GM18858 (cell line): ENCODE results near the gene TEX52.
"Not testable (repeated sequence)": the region's sequence is repeated elsewhere in the genome, so short reads cannot be mapped to it uniquely, and the experiment has no call there.

Source experiments
- ATAC-seq: cut with Tn5 transposase; IDR thresholded peaks from one replicate; pipeline ENCODE4 v1.9.1; 2021; ENCODE audit not compliant: unreplicated experiment

The TEX52 gene

DNA sequence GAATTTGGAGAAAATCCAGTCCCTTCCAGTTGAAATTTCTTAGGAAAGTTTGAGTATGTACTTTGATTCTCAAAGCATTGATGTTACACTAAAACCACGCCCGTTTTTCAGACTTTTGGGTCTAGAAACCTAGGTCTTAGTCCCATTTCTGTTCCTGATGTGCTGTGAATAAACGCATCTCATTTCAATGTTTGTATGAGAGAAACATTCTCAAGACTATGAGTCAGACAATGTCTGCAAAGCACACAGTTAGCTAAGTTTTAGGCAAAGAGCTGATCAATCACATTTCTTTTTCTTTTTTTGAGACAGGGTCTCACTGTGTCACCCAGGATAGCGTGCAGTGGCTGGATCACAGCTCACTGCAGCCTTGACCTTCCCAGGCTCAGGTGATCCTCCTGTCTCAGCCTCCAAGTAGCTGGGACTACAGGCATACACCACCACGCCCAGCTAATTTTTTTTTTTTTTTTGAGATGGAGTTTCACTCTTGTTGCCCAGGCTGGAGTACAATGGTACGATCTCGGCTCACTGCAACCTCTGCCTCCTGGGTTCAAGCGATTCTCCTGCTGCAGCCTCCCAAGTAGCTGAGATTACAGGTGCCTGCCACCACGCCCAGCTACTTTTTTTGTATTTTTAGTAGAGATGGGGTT is 12.3 kb upstream of the TEX52 start:
- not testable (repeated sequence) for ATAC-seq

DNA sequence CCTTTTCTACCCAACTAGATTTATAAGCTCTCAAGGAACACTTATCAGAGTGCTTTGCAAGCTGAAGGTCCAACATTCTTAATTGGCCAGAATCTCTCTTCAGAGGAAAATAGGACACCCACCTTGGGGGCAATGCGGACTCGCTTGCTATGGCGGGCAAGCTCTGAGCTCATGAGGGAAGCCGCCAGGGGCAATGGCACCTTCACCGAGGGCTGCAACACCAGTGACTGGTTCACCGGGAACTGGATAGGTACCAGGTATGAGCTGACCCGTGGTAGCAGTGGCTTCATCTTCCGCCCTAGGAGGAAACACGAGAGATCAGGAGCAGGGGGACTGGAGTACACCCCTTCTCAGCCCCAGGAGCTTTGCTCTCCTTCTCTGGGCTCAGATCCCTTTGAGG is 7.4 kb upstream of the TEX52 start:
- no peak for ATAC-seq

DNA sequence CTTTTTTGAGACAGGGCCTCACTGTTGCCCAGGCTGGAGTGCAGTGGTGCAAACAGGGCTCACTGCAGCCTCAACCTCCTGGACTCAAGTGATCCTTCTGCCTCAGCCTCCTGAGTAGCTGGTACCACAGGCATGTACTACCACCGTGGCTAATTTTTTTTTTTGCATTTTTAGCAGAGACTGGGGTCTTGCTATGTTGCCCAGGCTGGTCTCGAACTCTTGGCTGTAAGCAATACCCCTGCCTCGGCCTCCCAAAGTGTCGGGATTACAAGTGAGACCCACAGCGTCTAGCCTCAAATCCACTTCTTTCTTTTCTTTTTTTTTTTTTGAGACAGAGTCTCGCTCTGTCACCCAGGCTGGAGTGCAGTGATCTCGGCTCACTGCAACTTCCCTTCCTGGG is 6.6 kb upstream of the TEX52 start:
- ATAC-seq: not testable (repeated sequence)

DNA sequence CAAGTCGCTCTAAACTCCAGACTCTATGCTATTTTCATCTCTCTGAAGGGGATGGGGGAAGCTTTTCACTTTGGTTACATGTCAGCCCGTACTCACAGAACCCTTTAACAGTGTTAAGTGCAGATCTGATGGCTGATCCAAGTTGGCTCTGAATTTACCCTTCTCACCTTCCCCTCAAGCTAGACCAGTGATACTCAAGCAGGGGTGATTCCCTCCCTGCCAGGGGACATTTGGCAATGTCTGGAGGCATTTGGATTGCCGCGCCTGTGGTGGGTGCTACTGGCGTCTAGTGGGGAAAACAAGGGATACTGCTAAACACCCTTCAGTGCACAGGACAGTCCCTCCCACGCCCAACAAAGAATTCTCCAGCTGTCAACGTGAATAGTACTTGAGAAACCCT is 6.0 kb upstream of the TEX52 start:
- no peak for ATAC-seq

DNA sequence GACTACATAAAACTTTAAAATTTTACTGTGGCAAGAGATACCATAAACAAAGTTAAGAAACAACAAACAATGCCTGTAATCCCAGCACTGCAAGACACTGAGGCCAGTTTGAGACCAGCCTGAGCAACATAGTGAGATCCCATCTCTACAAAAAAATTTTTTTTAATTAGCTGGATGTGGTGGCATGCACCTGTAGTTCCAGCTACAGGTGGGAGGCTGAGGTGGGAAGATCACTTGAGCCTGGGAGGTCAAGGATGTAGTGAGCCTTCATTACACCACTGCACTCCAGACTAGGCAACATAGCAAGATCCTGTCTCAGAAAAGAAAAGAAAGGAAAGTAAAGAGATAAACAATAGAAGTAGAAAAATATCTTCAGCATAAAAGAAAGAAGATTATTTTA is 3.3 kb upstream of the TEX52 start:
- no peak for ATAC-seq

DNA sequence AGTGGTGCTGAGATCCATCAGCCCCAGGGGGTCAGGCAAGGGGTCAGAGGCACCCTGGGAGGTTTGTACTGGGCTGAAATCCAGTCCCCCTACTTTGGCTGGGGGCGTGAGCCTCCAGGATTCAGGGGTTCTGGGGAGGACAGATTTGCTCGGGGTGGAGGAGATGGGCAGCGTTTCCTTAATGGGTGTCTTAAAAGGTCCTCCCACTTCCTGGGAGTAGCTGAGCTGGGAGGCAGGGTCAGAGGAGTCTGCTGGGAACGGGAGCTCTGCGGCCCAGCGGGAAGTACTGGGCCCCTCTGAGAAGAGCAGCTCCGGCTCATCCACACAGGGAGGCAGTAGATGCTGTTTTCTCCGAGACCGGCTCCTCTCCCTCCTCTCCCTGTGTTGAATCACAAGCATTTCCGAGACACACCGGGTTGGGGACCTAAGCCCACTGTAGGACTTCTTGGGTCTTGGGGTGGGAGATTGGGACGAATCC is 2.1 kb upstream of the TEX52 start:
- ATAC-seq: no peak

DNA sequence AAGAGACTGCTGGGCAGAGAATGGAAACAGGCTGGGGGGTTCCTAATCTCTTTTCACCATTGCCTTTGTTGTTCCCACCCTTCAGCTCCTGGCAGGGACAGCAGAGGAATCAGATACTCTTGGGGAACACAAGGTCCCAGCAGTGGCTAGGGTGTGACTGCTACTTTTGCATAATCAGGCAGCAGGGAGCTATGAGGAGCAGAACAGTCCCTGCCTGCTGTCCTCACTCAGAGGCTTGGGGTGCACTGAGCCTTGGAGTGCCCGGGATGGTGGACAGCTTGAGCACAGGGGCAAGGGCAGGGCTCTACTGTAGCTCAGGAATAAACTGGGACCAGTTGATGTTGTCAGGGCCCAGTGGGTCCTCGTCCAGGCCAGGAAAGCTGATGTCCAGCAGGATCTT is 1.5 kb upstream of the TEX52 start:
- no peak for ATAC-seq

DNA sequence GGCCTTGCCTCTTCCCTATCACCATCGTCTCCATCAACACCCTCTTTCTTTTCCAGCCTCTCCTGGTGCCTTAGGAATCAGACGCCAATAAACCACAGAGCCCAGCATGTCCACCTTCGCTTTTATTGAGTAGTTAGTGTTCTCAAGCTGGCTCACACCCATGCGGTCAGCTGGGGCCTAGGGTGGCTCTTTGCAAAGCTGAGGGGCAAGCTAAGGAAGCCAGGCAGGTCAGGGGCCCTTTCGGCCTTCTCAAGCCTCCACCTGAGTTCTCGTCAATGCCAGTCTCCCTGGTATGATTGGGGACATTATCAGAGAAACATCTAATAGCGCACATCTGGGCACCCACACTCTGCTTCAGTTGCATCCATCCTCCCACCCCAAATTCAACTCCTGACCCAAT is 737 bp upstream of the TEX52 start:
- no peak for ATAC-seq

DNA sequence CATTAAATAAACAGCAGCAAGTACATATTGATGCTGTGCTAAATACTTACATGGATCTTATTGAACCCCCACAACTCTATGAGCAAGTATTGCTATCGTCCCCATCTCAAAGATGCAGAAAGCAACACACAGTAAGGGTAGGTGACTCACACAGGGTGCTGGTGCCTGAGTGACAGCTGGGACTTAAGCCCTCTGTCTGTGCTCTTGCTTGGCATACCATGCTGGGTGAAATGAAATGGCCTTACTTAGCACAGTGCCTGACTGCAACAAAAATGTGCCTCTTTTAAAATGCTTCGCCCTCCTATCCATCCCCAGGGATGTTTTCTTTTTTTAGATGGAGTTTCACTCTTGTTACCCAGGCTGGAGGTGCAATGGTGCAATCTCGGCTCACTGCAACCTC is 788 bp downstream of the TEX52 start:
- no peak for ATAC-seq

DNA sequence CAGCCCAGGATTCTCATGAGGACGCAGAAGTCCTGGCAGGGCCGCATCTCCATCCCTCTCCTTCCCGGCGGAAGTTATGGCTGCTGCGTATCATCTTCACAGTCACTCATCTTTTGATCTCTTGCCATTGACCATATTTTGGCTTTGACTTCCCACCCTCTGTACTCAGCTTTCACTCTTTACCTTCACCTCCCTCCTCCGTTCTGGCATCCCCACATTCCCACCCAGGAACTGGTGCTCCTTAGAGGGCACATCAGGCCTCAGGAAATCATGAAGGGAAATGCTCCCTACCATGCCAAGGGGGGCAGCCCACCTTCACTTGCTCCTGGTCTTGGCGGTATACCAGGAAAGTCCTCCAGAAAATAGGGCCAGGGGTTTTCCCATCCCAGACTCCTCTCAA is 1.3 kb downstream of the TEX52 start:
- ATAC-seq: no peak

DNA sequence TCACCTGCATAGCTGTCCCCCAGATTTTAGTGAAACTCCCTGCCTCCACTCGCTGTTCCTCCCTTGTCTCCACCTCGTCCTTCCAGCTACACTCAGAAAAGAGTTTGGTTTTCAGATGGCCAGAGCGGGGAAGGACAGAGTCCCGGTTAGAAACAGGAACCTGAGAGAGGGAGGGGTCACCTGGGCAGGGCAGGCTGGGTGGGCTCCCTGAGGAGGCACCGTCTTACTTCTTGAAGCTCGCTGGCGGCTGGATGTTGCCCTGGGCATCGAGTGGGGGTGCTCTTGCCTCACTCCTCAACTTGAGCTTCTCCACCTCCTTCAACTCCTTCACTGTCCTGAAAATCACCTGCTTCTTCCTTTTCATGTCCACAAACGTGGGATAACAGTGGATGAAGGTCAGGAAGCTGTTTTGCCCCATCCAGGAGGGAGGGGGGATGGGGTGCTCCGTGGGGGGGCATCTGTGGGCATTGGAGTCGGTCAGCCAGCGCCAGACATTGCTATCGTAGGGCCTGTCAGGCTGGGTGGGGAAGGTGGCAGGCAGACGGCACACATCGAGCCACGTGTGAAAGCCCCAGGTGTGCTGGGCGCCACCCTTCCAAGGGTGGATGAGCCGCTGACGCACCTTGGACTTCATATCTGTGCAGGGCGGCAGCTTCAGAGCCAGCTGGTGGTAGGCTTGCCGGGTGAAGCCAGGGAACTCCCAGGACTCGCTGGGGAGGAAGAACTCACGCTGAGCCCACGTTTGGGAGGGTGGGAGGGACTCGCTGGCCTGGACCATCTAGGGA is 2.0 kb downstream of the TEX52 start:
- no peak for ATAC-seq

DNA sequence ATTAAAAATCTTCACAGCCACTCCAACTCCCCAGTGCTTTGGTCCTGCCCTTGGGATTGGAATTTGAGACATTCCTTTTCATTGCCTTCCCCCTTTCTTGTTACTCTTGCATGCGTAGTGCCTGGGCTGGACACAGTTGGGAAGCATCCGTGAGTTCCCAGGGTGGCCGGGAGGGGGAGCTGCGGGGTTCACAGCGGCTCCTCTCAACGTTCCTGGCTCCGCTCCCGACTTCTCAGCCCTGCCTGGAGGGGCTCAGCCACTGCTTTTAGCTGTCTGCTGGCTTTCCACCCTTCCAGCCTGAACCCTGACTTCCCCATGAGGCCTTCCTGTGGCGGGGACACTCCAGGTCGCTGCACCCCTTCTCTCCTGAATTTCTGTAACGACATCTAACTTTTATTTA is 3.2 kb downstream of the TEX52 start:
- no peak for ATAC-seq

DNA sequence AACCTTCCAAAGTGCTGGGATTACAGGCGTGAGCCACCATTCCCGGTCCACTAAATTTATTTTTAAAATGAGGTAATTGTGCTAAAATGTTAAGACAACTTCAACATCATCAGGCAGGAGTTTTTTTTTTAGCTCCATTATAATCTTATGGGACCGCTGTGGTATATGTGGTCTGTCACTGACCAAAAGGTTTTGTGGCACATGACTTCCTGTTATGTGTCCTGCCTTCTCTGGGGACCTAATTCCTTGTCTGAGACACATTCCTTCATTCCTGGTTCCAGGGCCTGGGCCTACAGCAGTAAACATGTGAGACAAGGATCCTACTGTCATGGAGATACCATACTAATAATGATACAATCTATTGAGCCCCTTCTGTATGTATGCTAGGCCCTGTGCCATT is 4.9 kb downstream of the TEX52 start:
- no peak for ATAC-seq

DNA sequence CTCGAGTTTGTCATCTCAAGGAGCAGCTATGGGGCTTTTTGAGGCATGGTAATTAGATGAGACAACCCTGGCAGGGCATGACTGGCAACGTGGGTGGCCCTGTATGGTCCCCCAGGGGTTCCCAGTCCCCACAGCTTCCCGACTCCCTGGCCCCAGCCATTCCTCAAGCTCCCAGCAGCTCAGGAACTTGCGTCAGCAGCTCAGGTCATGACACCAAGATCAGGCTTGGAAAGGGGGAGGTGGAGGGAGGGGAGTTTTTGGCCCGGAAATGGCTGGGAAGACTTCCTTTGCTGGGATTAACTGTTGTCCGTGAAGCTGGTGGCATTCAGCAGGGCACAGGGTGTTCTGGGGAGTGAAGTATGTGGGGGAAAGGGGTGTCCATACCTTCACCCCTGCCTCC is 11.6 kb downstream of the TEX52 start:
- ATAC-seq: no peak

DNA sequence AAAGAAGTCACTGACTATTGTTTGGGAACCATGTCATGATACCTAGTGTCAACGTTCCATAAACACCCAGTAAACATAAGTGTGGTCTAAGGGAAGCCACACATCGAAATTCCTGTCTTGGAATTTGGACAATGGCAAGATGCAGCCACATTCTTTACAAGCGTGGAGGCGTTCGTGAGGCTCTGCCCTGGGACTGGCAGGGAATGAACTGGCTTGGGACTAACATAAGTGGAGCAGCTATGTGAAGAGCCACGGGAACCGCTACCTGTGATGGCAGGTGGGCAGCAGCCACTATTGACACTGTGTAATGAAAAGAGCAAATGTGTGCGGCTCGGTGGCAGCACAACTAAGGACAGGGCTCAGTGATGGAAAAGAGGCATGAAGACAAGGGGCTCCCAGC is 12.1 kb downstream of the TEX52 start:
- ATAC-seq: no peak

DNA sequence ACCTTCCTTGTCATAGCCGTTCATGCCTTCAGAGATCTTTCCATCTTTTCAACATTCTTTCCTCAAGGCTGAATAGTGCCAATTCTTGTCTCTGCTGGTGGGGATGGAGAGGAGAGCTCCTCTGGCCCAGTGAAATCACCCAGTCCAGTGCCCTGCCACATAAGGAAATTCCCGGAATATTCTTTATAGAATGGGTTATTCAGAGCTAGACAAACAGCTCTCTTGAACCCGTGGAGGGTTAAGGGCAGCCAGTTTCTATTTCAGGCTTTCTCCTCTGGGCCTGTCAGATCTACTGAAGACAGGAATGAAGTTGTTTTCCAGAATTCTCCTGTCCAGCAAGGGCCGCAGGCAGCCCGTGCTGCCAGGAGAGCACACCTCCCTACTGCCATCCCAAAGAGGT is 13.9 kb downstream of the TEX52 start:
- no peak for ATAC-seq

DNA sequence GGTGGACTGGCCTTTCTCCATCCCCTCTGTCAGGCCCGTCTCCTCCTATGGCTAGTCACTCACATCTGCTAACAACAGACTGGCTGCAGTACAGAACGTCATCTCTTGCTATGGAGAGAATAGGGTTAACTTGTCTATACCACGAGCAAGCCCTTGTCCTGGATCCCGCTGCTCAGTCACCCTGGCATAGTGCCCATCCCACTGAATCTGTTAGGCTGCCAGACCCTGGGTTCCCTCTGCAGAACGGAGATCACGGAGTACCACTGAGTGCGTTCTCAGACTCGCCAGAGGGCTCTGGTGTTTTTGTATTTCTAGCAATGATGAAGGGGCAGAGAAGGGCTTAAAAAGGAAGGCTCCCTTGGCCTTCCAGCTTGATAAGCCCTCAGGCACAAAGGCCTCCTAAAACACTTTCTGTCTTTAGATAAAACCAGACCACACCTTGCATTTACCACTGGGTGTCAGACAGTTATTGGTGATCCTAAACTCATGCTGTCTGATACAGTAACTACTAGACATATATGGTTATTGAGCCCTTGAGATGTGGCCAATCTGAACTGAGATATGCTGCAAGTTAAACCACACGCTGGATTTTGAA is 15.7 kb downstream of the TEX52 start:
- ATAC-seq: no peak

DNA sequence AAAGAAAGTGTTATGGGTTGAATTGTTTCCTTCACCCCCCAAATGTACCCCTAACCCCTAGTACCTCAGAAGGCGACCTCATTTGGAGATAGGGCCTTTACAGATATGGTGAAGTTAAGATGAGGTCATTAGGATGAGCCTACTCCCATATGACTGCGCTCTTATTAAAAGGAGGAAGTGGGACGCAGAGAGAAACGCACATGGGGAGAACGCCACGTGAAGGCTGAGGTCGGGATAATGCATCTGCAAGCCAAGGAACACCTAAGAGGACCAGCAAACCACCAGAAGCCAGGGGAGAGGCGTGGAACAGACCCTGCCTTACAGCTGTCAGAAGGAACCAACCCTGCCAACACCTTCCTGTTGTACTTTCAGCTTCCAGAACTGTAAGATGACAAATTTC is 20.3 kb downstream of the TEX52 start:
- no peak for ATAC-seq

DNA sequence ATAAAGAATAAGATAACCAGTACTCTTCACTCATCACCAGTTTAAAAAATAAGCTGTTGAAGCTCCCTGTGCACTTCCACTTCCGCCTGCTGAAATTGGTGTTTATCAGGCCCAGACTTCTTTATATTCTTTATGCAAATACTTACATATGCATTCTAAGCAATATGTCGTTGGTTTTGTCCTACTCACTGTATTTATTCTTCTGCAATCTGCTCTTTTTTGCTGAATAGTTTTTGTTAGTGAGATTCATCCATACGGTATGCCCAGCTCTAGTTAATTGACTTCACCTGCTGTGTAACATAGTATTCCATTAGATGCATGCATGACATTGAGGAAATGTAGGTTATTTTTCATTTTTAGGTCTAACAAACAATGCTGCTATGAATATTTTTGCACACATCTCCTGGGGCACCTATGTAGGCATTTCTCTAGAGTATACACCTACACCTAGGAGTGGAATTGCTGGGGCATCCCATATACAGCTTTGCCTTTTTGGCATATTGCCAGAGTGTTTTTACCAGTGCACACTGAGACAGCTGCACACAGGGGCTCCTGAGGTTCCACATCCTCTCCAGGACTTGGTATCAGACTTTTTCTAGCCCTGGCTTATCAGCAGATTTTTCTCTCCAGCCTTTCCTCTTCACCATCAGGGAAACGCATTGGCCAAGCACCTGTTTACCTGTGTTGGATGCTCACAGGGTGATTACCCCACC is 21.0 kb downstream of the TEX52 start:
- no peak for ATAC-seq

DNA sequence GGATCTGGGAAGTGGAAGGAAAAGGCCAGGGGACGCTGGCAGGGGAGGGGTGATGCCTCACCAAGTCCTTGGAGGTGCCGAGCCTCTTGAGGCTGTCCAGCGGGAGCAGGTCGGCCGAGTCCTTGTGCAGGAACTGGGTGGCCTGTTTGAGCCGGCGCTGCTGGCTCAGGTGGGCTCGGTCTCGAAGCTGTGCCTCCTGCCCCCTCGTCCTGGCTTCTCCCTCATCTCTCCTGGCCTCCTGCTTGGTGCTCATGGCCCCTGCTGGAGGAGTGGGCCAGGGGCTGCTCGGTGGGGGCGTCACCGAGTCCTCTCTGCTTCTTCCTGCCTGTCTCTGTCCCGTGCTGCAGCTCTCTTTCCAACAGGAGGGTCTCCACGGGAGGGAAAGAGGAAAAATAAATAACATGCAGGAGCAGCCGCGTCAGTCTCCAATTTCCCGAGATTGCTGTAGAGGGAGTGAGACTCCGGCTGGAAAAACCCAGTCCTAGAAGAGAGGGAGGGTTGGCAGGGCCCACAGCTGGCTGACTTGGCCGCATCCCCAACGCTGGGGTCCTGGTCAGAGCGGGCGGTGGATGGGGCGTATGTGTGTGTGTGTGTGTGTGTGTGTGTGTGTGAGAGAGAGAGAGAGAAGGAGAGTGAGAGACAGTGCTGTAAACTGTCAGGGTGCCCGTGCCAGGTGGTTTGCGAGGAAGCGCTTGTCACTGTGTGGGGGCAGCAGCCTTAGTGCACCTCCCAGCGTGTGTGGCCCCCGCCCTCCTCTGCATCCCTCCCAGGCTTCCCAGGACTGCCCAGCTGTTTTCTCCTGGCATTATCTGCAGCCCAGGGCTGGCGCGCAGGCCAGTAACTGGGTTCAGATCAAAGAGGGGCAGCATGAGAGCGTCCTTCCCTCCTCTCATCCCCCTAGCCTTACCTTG is 22.0 kb downstream of the TEX52 start, which contains the start of gene NRIP2:
Gene NRIP2 (minus strand): TSS at position 455 of the 911 bp plus-strand sequence. CDS start 52 bp downstream, at position 403.
- no peak for ATAC-seq

DNA sequence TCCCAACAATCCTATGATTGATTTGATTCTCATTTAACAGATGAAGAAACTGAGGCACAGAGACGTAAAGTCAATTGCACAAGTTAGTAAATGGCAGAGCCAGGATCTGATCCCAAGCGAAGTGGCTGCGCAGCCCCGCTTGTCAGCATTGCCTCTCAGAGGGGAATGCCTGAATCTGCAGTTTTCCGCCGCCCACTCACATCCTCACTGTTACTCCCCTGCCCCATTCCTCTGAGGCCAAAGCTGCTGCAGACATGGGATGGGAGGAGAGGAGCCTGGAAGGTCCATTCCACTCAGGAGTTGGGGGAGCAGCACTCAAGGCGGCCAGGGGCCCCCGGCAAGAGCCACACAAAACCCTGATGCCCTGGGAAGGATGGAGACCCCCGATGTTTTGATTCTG is 23.0 kb downstream of the TEX52 start:
- ATAC-seq: no peak
